Measurements from ENCODE around the gene ELL3. TPM values are rescaled to one million over a fixed set of nuclear protein-coding genes. Genes with fewer than 3 reads are reported as not detected.
"Not testable (repeated sequence)": the region's sequence is repeated elsewhere in the genome, so short reads cannot be mapped to it uniquely, and the experiment has no call there.

The ELL3 gene
- total RNA-seq, 4 donors from 2014 or later: 5.1 to 6.6 (median 5.8) TPM

DNA sequence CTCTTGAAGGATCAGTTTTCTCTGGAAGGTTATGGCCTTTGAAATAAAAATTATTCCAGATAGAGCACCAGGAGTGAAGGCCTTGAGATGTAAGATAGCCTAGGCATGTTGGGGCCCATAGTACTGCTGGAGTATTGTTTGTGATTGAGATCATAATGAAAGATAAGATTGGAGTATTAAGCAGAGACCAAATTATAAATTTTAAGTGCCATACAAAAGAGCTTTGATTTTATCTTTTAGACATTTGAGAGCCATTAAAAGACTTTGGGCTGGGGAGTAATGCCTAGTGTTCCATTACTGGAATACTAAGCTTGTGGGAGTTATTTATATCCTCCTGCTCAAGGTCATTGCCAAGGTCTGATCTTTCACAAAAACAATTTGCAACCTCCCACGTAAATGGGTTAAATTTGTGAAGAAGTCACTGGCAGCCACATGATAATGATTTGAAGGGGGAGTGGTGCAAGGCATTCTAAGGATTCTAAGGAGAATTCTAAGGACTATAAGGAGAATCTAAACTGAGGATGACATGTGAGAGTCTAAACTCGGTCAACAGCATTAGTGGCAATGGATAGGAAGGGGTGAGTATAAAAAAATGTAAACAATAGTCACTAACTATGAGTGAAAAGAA lies 12.8 kb downstream of the ELL3 start:
- H3K27me3 ChIP-seq: no peaks in the 10 kb centered on the region
- H3K36me3 ChIP-seq: peaks cover 7 to 100% of the 10 kb centered on the region in 2 donors
- no peaks in the 10 kb centered on the region for H3K9me3 ChIP-seq
- no peak for TF ChIP-seq POLR2AphosphoS5 (IDR thresholded peaks at IDR 0.05)
- peaks cover 0 to 22% (median 3%) of the 10 kb centered on the region in 3 donors for H3K4me1 ChIP-seq
- peak overlapping the region in 3 of 4 donors; percentile 24 to 57 (median 48) for H3K27ac ChIP-seq
- 29 to 38% methylated on average over 1 to 2 of the region's 2 CpGs for WGBS, 2 donors (ENCODE audit: low coverage in 1 of 2)
- no peak for ATAC-seq
- H3K4me3 ChIP-seq: no peak overlapping the region

DNA sequence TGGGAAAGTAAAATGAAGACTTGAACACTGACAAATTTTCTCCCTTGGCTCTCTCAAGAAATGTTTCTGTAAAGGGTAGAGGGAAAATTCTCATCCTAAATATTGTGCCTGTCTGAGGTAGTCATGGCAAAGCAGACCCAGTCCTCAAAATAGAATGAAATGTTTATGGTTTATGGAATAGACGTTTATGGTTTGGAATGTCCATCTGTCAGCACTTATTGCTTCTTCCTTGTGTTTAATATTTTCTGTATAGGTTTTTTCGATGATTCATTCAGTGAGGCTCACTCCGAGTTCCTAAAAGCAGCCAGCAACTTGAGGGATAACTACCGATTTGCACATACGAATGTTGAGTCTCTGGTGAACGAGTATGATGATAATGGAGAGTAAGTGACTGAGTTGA lies 13.9 kb downstream of the ELL3 start:
- ATAC-seq: no peak
- H3K36me3 ChIP-seq: peaks cover 7 to 100% of the 10 kb centered on the region in 2 donors

GRCh38 chr15:43751885-43752284 lies 24.9 kb downstream of the ELL3 start:
- ATAC-seq: no peak
- H3K27ac ChIP-seq: no peak overlapping the region
- H3K4me1 ChIP-seq: peaks cover 0 to 61% (median 21%) of the 10 kb centered on the region in 3 donors
- WGBS, 2 donors (ENCODE audit: low coverage in 1 of 2): 76 to 82% methylated on average over 6 of the region's 6 CpGs
- no peaks in the 10 kb centered on the region for H3K27me3 ChIP-seq
- no peak overlapping the region for H3K4me3 ChIP-seq
- TF ChIP-seq EP300 (IDR thresholded peaks at IDR 0.05) (no peak), POLR2A (IDR thresholded peaks at IDR 0.05) (no peak), POLR2AphosphoS5 (IDR thresholded peaks at IDR 0.05) (no peak)
- TF ChIP-seq, protein P1, sequence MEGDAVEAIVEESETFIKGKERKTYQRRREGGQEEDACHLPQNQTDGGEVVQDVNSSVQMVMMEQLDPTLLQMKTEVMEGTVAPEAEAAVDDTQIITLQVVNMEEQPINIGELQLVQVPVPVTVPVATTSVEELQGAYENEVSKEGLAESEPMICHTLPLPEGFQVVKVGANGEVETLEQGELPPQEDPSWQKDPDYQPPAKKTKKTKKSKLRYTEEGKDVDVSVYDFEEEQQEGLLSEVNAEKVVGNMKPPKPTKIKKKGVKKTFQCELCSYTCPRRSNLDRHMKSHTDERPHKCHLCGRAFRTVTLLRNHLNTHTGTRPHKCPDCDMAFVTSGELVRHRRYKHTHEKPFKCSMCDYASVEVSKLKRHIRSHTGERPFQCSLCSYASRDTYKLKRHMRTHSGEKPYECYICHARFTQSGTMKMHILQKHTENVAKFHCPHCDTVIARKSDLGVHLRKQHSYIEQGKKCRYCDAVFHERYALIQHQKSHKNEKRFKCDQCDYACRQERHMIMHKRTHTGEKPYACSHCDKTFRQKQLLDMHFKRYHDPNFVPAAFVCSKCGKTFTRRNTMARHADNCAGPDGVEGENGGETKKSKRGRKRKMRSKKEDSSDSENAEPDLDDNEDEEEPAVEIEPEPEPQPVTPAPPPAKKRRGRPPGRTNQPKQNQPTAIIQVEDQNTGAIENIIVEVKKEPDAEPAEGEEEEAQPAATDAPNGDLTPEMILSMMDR (IDR thresholded peaks at IDR 0.05): no peak
- H3K36me3 ChIP-seq: peaks cover 0 to 43% of the 10 kb centered on the region in 2 donors
- no peaks in the 10 kb centered on the region for H3K9me3 ChIP-seq

More for the DNA sequence above, 13.9 kb downstream of the ELL3 start:
- Histone ChIP-seq H3K9me3 (no peaks in the 10 kb centered on the region), H3K4me1 (peaks cover 0 to 22% (median 3%) of the 10 kb centered on the region in 3 donors), H3K27me3 (no peaks in the 10 kb centered on the region), H3K27ac (peak overlapping the region in 3 of 4 donors; percentile 48 to 57 (median 48)), H3K4me3 (no peak overlapping the region)
- no peak for TF ChIP-seq POLR2A (IDR thresholded peaks at IDR 0.05)
- TF ChIP-seq EP300 (IDR thresholded peaks at IDR 0.05): no peak
- TF ChIP-seq, protein P1 (IDR thresholded peaks at IDR 0.05): no peak
- TF ChIP-seq POLR2AphosphoS5 (IDR thresholded peaks at IDR 0.05): no peak
- 27 to 52% methylated on average over 5 to 6 of the region's 6 CpGs for WGBS, 2 donors (ENCODE audit: low coverage in 1 of 2)

- H3K9me3 ChIP-seq: no peaks in the 10 kb centered on the region
- H3K27me3 ChIP-seq: no peaks in the 10 kb centered on the region
- peak overlapping the region in 2 of 4 donors; percentile 1 to 19 for H3K27ac ChIP-seq
- peaks cover 0 to 22% of the 10 kb centered on the region in 2 donors for H3K36me3 ChIP-seq
- no peak for TF ChIP-seq EP300 (IDR thresholded peaks at IDR 0.05)
- TF ChIP-seq, protein P1 (IDR thresholded peaks at IDR 0.05): no peak
- no peak for TF ChIP-seq POLR2A (IDR thresholded peaks at IDR 0.05)
- H3K4me1 ChIP-seq: peaks cover 0 to 67% (median 21%) of the 10 kb centered on the region in 3 donors
- WGBS, 2 donors (ENCODE audit: low coverage in 1 of 2): 43 to 80% methylated on average over 9 to 11 of the region's 12 CpGs
- no peak for ATAC-seq
- peak overlapping the region in 1 of 2 donors; percentile 6 for H3K4me3 ChIP-seq
These were observed 26.9 kb downstream of the ELL3 start for GRCh38 chr15:43749690-43750345.

- H3K4me3 ChIP-seq: peak overlapping the region in 1 of 2 donors; percentile 76
- no peaks in the 10 kb centered on the region for H3K9me3 ChIP-seq
These were observed 28.4 kb downstream of the ELL3 start for GRCh38 chr15:43748376-43748775.

DNA sequence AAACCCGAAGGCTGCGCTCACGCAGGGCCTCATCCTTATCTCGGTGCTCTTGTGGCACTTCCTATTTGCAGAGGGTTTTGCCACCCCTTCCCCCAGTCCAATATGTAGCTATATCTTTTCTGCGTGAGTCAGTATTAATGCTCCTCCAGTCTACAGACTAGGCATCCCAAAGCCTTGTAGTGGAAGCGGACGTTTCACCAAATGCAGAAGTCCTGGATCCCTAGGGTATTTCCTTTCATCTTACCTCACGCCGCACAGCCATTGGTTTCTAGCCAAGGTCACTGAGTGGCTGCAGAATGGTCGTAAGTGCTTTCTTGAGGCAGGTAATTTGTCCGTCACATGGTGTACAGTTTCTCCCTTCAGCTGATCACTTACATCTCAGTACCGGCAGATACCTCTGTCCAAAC lies 29.9 kb downstream of the ELL3 start:
- H3K36me3 ChIP-seq, H3K9me3 ChIP-seq, H3K27me3 ChIP-seq, ATAC-seq: not testable (repeated sequence)
- H3K4me1 ChIP-seq: peaks cover 0 to 52% (median 21%) of the 10 kb centered on the region in 3 donors
- peak overlapping the region; percentile 95 to 97 (median 95) for H3K27ac ChIP-seq
- peak overlapping the region; percentile 76 to 78 for H3K4me3 ChIP-seq
- WGBS, 2 donors (ENCODE audit: low coverage in 1 of 2): 0 to 2% methylated on average over 2 to 6 of the region's 12 CpGs

More at GRCh38 chr15:43748376-43748775, 28.4 kb downstream of the ELL3 start:
- ATAC-seq: no peak
- Histone ChIP-seq H3K27ac (peak overlapping the region in 1 of 4 donors; percentile 19), H3K4me1 (peaks cover 0 to 65% (median 21%) of the 10 kb centered on the region in 3 donors), H3K27me3 (no peaks in the 10 kb centered on the region), H3K36me3 (peaks cover 0 to 11% of the 10 kb centered on the region in 2 donors)
- TF ChIP-seq, protein P1 (IDR thresholded peaks at IDR 0.05): no peak
- 42 to 50% methylated on average over 3 of the region's 3 CpGs for WGBS, 2 donors (ENCODE audit: low coverage in 1 of 2)
